ENCODE measurements around the gene SFN.
"Not testable (repeated sequence)": the region's sequence is repeated elsewhere in the genome, so short reads cannot be mapped to it uniquely, and the experiment has no call there.

The SFN gene

DNA sequence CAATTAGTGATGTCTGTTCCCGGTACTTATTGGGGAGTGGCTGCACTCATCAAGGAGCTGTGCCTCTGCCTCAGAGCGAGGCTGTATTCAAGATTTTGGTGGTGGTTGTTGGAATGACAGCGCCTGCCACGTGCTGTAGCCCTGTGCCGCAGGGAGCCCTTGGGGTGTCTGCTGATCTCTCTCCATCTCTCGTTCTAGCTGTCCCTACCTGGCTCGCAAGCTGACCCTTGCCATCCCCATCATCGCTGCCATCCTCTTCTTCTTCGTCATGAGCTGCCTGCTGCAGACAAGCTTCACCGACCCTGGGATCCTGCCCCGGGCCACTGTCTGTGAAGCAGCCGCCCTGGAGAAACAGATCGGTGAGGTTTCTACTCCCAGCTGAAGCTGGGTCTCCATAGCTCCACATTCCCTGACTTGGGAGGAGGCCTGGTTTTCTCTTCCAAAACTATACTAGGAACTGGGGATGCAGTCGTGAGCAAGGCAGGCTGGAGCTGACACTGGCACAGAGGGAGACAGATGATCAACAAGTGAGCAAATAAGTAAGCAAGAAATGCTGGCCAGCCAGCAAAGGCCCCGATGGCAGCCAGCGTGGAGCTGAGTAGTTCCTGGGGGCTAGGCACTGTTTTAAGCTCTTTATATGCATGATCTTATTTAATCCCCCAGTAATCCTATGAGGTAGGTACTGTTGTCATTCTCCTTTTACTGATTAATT is 30.5 kb upstream of the SFN start:
- Mint-ChIP-seq H3K36me3 (peaks cover 17% of the 10 kb centered on the region), H3K4me3 (peak overlapping the region; percentile 78), H3K4me1 (peaks cover 74% of the 10 kb centered on the region), H3K27me3 (no peaks in the 10 kb centered on the region), H3K9me3 (no peaks in the 10 kb centered on the region), H3K27ac (peak overlapping the region; percentile 91)

DNA sequence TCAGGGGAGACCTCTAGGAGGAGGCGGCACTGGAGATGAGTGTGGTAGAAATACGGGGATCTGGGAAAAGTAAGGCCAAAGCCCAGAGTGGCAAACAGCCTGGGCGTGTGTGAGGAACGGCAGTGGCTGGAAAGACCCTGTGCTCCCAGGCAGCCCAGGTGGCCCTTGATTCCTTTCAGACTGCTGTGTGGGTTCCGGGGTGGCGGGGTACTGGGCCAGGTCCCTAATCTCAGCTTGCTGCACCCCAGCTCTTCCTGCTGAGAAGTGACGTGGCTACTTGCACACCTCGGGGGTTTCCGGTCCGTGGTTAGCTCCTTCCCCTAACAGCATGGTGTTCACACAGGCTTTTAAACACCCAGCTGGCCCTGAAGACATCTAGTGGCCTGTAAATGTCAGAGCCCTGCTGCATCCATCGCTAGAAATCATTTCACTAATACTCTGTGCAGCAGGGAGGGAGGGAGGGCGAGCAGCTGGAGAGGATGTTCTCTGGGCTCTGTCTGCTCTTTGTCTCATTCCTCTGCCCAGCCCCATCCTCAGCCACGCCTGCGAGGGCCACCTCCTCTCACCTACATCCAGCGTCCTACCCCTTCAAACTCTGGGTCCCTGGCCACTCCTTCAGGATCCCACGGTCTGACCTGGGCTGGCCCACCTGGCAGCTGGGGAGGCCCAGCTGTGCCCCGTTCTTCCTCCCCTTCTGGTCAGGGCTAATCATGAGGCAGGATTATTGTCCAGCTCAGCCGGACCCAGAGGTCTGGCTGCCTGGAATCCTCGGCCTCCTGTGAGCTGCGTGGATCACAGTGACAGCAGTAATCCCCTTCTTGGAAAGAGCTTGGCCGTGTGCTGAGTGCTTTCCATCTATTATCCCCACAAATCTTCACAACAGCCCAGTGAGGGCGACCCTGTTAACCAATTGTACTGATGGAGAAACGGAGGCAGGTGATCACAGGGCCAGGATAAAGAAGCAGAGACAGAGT is 29.2 kb upstream of the SFN start:
- Mint-ChIP-seq H3K27ac (peak overlapping the region; percentile 91), H3K9me3 (no peaks in the 10 kb centered on the region), H3K4me3 (peak overlapping the region; percentile 78), H3K4me1 (peaks cover 61% of the 10 kb centered on the region), H3K36me3 (peaks cover 20% of the 10 kb centered on the region), H3K27me3 (no peaks in the 10 kb centered on the region)

DNA sequence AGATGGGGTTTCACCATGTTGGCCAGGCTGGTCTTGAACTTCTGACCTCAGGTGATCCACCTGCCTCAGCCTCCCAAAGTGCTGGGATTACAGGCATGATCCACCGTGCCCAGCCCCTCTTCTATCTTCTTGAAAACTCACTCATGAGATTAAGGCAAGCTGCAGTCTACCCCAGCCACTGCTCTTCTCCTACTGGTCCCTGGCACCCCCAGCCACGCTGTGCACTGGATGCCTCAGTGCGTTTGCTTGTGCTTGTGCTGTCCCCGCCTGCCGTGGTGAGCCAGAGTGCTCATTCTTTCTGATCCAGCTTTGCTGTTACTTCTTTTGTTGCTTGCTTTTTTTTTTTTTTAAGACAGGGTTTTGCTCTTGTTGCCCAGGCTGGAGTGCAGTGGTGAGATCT is 25.3 kb upstream of the SFN start:
- peaks cover 19% of the 10 kb centered on the region for H3K36me3 Mint-ChIP-seq
- H3K4me1 Mint-ChIP-seq: peaks cover 24% of the 10 kb centered on the region
- not testable (repeated sequence) for H3K9me3 Mint-ChIP-seq, H3K4me3 Mint-ChIP-seq, H3K27ac Mint-ChIP-seq, H3K27me3 Mint-ChIP-seq

DNA sequence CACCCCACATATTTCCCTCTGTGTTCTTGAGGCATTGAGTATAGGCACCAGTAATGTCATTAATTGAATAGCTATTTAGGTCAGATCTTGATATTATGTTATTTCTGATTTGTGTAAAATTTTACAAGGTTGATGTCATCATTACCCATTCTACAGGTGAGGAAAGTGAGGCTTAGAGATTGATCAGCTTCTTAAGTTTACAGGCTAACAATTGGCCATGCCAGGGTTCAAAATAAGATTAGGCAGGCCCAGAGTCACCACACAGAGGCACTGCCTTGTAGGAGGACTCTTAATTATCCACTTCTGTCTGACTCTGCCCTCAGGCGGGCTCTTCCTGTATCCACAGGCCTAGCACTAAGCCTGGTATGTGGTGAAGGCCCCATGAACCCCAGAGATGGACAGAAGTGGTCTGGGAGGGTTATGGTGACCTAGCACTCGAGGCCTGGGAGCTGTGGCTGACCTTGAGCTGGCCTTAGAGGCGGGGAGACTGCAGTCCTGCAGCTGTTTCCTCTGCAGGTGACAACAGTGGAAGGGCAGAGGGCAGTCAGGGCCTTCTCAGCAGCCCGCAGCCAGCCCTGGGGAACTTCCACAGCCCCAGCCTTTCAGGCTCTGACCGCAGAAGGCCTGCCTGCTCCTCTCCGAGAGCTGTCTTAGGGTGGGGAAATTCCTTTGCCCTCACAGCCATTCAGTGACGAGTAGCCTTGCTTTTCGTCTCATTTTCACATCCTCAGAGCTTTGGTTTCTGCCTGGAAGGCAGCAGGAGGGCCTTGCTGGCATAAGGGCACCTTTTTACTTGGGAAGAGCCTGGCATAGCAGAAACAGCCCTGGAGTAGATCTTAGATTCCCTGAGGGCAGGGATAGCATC is 24.2 kb upstream of the SFN start:
- H3K4me3 Mint-ChIP-seq: no peak overlapping the region
- H3K9me3 Mint-ChIP-seq: no peaks in the 10 kb centered on the region
- H3K36me3 Mint-ChIP-seq: peaks cover 16% of the 10 kb centered on the region

DNA sequence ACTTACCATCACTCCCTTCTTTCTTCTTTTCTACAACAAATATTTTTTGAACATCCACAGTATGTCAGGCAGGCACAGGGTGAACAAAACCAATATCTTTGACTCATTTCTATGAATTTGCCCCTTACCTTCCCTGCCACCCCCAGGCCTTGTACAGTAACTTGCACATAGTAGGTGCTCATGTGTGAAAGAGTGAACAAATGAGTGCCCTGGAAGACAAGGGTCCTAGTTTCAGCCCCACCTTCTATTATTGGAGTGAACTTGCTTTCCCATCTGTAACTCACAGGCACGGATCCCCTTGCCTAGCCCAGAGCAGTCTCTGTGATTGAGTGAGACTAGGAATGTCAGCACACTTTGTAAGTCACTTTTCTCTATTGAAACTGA is 23.6 kb upstream of the SFN start:
- Mint-ChIP-seq H3K36me3 (peaks cover 12% of the 10 kb centered on the region), H3K4me1 (peaks cover 7% of the 10 kb centered on the region), H3K4me3 (no peak overlapping the region), H3K9me3 (no peaks in the 10 kb centered on the region), H3K27me3 (no peaks in the 10 kb centered on the region), H3K27ac (no peak overlapping the region)

More for the DNA sequence above, 24.2 kb upstream of the SFN start:
- no peaks in the 10 kb centered on the region for H3K27me3 Mint-ChIP-seq
- peaks cover 13% of the 10 kb centered on the region for H3K4me1 Mint-ChIP-seq
- peak overlapping the region; percentile 51 for H3K27ac Mint-ChIP-seq

DNA sequence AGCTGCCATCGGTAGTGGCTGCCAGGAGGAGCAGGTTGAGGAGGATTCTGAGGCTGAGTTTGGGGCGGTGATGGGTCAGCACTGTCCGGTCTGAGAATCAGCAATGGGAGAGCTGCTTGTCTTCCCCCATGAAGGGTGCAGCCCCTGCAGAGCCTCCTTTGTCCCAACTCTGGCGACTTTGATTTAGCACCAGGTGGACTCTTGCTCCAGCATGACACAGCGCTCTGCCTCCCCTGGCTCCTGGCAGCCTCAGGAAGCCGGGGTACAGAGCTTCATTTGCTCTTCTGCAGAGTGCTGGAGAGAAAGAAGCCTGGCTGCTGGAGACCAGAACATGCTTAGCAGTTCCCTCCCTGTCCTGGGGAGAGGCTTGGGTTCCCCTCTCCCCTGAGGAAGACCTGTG is 23.2 kb upstream of the SFN start:
- Mint-ChIP-seq H3K27ac (no peak overlapping the region), H3K9me3 (no peaks in the 10 kb centered on the region), H3K27me3 (no peaks in the 10 kb centered on the region), H3K4me3 (no peak overlapping the region), H3K36me3 (peaks cover 10% of the 10 kb centered on the region), H3K4me1 (peaks cover 3% of the 10 kb centered on the region)

DNA sequence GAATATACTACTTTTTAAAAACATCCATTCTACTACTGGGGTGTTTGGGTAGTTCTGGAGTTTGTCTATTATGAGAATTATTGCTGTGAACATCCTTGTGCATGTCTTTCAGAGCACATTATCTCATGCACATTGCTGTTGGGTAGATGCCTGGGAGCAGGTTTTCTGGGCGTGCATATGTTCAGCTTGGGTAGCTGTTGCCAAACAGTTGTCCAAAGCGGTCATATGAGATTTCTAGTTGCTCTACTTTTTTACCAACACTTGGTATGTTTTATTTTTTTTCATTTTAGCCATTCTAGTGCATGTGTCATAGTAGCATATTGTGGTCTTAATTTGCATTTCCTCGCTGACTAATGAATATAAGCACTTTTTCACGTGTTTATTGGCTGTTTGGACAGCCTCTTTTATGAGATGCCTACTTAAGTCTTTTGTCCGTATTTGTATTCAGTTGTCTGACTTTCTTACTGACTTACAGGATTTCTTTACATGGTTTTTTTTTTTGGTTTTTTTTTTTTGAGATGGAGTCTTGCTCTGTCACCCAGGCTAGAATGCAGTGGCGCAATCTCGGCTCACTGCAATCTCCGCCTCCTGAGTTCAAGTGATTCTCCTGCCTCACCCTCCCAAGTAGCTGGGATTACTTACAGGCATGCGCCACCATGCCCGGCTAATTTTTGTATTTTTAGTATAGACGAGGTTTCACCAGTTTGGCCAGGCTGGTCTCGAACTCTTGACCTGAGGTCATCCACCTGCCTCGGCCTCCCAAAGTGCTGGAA is 18.3 kb upstream of the SFN start:
- no peaks in the 10 kb centered on the region for H3K4me1 Mint-ChIP-seq
- H3K36me3 Mint-ChIP-seq: peaks cover 4% of the 10 kb centered on the region
- H3K27me3 Mint-ChIP-seq: no peaks in the 10 kb centered on the region
- H3K27ac Mint-ChIP-seq: no peak overlapping the region
- H3K4me3 Mint-ChIP-seq: no peak overlapping the region
- no peaks in the 10 kb centered on the region for H3K9me3 Mint-ChIP-seq

DNA sequence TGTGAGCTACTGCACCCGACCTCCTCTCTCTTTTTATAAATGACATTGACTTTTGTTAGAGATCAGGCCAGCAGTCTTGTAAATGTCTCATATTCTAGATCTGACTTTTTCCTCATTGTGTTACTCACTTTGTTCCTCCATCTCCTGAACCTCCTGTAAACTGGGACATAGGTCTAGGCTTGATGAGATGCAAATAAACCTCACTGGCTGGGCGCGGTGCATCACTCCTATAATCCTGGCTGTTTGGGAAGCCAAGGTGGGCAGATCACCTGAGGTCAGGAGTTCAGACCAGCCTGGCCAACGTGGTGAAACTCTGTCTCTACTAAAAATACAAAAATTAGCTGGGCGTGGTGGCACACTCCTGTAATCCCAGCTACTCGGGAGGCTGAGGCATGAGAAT is 15.1 kb upstream of the SFN start:
- not testable (repeated sequence) for H3K4me1 Mint-ChIP-seq, H3K27ac Mint-ChIP-seq, H3K4me3 Mint-ChIP-seq, H3K9me3 Mint-ChIP-seq, H3K27me3 Mint-ChIP-seq
- peaks cover 14% of the 10 kb centered on the region for H3K36me3 Mint-ChIP-seq

DNA sequence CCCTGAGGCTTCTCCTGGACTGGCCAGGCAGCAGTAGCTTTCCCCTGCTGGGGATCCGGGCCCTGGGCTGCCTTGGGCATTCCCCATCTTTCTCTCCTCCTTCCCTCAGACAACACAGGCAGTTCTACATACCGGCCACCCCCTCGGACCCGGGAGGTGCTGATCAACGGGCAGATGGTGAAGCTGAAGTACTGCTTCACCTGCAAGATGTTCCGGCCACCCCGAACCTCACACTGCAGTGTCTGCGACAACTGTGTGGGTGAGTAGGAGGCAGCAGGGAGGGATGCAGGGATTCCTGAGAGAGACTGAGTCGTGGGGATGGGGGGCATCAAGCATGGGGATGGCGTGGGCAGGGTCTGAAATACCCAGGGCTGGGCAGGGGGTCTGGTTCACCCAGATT is 14.4 kb upstream of the SFN start:
- Mint-ChIP-seq H3K9me3 (no peaks in the 10 kb centered on the region), H3K27me3 (no peaks in the 10 kb centered on the region), H3K36me3 (peaks cover 16% of the 10 kb centered on the region), H3K4me3 (no peak overlapping the region), H3K4me1 (no peaks in the 10 kb centered on the region), H3K27ac (no peak overlapping the region)

DNA sequence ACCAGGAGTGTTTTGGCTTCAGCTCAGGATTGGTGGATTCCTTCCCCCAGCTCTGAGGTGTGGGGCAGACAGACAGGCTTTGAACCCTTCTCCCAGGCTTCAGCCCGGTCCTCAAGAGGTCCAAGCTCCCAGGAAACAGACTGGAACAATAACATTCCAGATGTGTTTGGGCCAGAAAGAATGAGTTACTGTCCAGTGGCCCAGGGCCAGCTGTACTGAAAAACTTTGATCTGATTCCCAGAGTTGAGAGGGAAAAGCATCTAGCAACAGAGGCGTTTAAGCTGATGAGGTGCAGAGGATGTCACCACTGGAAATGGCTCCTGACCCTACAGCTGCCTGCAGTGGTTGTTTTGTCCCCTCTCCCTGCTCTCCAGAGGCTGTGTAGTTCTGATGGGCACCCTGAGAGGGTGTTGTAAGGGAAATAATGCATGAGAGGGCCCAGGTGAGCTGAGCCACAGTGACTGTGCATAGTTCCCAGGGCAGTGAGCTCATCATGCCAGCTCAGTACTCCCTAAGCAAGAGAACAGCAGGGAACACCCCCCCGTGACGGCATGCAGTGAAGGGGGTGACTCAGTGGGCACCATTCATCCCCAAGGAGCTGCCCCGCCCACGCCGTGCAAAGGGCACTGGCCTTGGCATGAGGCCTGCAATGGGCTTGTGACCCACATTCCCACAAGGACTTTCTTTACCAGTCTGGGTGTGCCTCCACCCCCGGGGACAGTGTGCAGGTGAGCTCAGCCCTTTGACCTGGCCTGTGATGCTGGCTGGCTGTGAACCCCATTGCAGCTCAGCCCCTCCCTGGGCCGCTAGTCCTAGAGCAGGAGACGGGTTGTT is 13.8 kb upstream of the SFN start:
- no peaks in the 10 kb centered on the region for H3K9me3 Mint-ChIP-seq
- no peaks in the 10 kb centered on the region for H3K27me3 Mint-ChIP-seq
- peaks cover 16% of the 10 kb centered on the region for H3K36me3 Mint-ChIP-seq
- H3K4me1 Mint-ChIP-seq: no peaks in the 10 kb centered on the region
- no peak overlapping the region for H3K4me3 Mint-ChIP-seq
- no peak overlapping the region for H3K27ac Mint-ChIP-seq

DNA sequence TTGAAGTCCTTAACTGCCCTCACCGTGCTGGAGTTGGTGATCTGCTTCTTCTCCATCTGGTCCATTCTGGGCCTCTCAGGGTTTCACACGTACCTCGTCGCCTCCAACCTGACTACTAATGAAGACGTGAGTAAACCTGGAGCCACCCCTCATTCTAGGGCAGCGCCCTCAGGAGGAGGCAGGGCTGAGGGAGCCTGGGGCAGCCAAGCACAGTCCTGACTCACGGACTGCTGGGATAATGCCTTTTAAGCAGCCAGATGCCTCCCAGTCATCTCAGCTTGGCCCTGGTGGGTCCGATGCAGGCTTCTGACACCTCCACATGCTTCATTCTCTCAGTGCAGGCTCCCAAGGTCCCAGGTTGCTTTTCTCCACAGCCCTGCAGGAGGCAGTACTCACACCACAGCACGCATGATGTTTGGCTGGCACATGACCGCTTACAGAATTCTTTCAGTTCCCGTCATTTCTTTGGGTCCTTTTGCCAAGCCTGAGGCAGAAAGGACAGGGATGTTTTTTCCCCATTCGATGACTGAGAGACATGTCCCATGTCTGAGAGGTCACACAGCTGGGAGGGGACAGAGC is 11.8 kb upstream of the SFN start:
- Mint-ChIP-seq H3K4me3 (no peak overlapping the region), H3K36me3 (peaks cover 18% of the 10 kb centered on the region), H3K27me3 (no peaks in the 10 kb centered on the region), H3K9me3 (no peaks in the 10 kb centered on the region), H3K27ac (no peak overlapping the region), H3K4me1 (no peaks in the 10 kb centered on the region)

DNA sequence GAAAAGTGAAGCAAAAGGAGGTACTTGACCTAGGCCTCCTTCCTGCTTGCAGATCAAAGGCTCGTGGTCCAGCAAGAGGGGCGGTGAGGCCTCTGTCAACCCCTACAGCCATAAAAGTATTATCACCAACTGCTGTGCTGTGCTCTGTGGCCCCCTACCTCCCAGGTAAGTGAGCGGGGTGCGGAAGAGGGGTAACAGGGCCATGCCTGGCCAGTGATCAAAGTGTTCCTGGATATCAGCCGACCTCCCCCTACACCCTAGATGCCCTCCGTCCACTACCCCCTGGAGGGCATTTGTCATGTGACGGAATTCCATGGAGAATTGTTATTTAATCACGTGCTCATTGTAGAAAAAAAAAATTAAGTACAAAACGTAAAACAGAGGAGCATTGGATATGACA is 10.2 kb upstream of the SFN start:
- Mint-ChIP-seq H3K4me3 (no peak overlapping the region), H3K4me1 (no peaks in the 10 kb centered on the region), H3K27ac (no peak overlapping the region), H3K9me3 (no peaks in the 10 kb centered on the region), H3K36me3 (peaks cover 16% of the 10 kb centered on the region), H3K27me3 (no peaks in the 10 kb centered on the region)

DNA sequence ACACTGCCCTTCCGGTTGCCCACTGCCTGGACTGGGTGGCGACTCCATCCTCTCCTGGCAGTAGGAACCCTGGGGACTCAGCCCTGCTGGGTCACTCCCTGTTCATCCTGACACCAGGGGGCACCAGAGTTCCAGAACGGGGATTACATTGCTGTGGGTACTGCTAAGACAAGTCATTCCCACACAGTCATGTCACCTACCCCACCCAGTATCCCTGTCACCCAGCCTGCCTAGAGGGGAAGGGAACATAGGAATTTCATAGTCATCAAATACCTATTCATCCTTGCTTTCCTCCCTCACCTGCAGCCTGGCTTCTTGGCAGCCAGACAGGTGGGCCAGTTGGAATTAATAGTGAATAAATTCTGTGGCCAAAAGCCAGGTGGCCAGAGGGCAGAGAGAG is 9.8 kb upstream of the SFN start:
- Mint-ChIP-seq H3K9me3 (no peaks in the 10 kb centered on the region), H3K4me1 (no peaks in the 10 kb centered on the region), H3K4me3 (no peak overlapping the region), H3K27ac (no peak overlapping the region), H3K27me3 (no peaks in the 10 kb centered on the region), H3K36me3 (peaks cover 16% of the 10 kb centered on the region)

DNA sequence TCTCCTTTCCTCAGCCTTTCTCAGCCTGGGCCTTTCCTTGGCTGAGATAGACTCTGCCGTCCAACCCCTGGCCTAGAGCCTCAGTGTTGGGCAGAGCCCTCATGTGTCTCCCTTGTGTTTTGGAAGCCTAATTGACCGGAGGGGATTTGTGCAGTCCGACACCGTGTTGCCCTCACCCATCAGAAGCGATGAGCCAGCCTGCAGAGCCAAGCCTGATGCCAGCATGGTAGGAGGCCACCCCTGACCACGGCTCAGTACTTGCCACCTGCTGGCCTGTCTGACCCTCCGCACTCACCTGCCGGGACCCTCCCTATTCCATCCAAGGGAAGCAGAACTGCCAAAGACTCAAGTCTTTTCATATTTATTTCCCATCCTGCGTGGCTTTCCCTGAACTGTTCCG is 9.3 kb upstream of the SFN start:
- Mint-ChIP-seq H3K4me1 (no peaks in the 10 kb centered on the region), H3K27me3 (no peaks in the 10 kb centered on the region), H3K27ac (no peak overlapping the region), H3K36me3 (peaks cover 16% of the 10 kb centered on the region), H3K9me3 (no peaks in the 10 kb centered on the region), H3K4me3 (no peak overlapping the region)

Data from activated naive CD4-positive, alpha-beta T cell treated with anti-CD3 and anti-CD28 coated beads, Interleukin-2, amount 50 U/mL, for 24 hours (primary cell).